HL-60 (cell line): ENCODE data around the gene PIN1.

Experiments
- DNase-seq, 2 experiments: peaks; one replicate each; pipeline ENCODE4 v3.0.0-alpha.2; 2010 to 2020; ENCODE audit warnings: low read depth in 1 of 2, low spot score in 1 of 2
- H3K27ac ChIP-seq: fragments of 250-450 bp; sonication (Bioruptor Pico); replicated peaks from 2 replicates; pipeline ENCODE4 v1.5.1; 2020; ENCODE audit warnings: mild to moderate bottlenecking, moderate library complexity
- H3K27me3 ChIP-seq: fragments of 250-450 bp; sonication (Bioruptor Pico); 2 replicates; pipeline ENCODE4 v1.5.1; 2021; ENCODE audit warnings: mild to moderate bottlenecking, moderate library complexity; ENCODE audit not compliant: insufficient read depth, poor library complexity, severe bottlenecking
- H3K4me3 ChIP-seq: replicated peaks from 2 replicates; pipeline ENCODE4 v1.5.1; 2011; ENCODE audit warnings: mild to moderate bottlenecking, control low read depth, low read length; ENCODE audit not compliant: insufficient read depth
- CTCF ChIP-seq: IDR thresholded peaks from one replicate; pipeline ENCODE4 v1.5.1; 2011; ENCODE audit warnings: low read length, control low read depth, inconsistent platforms; ENCODE audit not compliant: insufficient read depth
- GABPA ChIP-seq: IDR thresholded peaks from 2 replicates; pipeline ENCODE4 v1.6.1; 2012; ENCODE audit warnings: low read depth
- POLR2AphosphoS5 ChIP-seq: IDR thresholded peaks from 2 replicates; pipeline ENCODE4 v1.6.1; 2012; ENCODE audit warnings: low read depth
- SPI1 ChIP-seq: IDR thresholded peaks from 2 replicates; pipeline ENCODE4 v1.6.1; 2012; ENCODE audit warnings: low read depth, mild to moderate bottlenecking, borderline replicate concordance
- TF ChIP-seq, protein P1 (sequence below): IDR thresholded peaks from 2 replicates; pipeline ENCODE4 v1.6.1; 2012; ENCODE audit warnings: low read depth; ENCODE audit not compliant: insufficient replicate concordance

The PIN1 gene

GRCh38 chr19:9849791-9850190 is 14.7 kb downstream of the PIN1 start:
- no peak for DNase-seq
- TF ChIP-seq, protein P1, sequence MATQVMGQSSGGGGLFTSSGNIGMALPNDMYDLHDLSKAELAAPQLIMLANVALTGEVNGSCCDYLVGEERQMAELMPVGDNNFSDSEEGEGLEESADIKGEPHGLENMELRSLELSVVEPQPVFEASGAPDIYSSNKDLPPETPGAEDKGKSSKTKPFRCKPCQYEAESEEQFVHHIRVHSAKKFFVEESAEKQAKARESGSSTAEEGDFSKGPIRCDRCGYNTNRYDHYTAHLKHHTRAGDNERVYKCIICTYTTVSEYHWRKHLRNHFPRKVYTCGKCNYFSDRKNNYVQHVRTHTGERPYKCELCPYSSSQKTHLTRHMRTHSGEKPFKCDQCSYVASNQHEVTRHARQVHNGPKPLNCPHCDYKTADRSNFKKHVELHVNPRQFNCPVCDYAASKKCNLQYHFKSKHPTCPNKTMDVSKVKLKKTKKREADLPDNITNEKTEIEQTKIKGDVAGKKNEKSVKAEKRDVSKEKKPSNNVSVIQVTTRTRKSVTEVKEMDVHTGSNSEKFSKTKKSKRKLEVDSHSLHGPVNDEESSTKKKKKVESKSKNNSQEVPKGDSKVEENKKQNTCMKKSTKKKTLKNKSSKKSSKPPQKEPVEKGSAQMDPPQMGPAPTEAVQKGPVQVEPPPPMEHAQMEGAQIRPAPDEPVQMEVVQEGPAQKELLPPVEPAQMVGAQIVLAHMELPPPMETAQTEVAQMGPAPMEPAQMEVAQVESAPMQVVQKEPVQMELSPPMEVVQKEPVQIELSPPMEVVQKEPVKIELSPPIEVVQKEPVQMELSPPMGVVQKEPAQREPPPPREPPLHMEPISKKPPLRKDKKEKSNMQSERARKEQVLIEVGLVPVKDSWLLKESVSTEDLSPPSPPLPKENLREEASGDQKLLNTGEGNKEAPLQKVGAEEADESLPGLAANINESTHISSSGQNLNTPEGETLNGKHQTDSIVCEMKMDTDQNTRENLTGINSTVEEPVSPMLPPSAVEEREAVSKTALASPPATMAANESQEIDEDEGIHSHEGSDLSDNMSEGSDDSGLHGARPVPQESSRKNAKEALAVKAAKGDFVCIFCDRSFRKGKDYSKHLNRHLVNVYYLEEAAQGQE: no peak
- TF ChIP-seq GABPA: no peak
- no peak for TF ChIP-seq SPI1
- no peaks in the 10 kb centered on the region for H3K27me3 ChIP-seq
- no peak overlapping the region for H3K27ac ChIP-seq
- no peak overlapping the region for H3K4me3 ChIP-seq

- TF ChIP-seq, protein P1: no peak
- Histone ChIP-seq H3K27me3 (no peaks in the 10 kb centered on the region), H3K27ac (no peak overlapping the region), H3K4me3 (no peak overlapping the region)
- no peak for DNase-seq
Measured at GRCh38 chr19:9850235-9850959, 15.3 kb downstream of the PIN1 start.

DNA sequence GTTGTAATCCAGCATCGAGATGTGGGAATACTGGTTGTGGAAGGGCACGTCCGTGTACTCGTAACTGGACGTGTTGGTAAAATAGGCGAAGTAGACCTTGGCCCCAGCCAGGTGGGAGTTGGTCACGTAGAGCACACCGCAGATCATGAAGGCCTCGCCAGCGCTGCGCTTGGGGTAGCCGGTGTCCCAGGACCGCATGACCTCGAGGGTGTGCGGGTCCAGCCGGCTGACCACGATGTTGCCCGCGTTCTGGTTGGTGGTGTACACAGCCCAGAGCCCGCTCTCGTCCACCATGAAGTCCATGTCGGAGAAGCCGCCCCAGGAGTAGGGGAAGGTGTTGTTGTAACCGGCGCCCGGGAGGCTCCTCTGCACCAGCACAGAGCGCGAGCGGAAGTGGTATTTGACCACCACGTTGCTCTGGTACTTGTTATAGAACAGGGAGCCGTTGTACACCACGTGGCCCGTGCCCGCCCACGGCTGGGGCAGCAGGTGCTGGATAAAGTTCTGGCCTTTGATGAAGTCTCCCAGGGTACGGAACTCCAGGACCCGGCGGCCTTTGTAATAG is 19.2 kb downstream of the PIN1 start:
- H3K27ac ChIP-seq: no peak overlapping the region
- TF ChIP-seq, protein P1: no peak
- TF ChIP-seq CTCF (no peak), SPI1 (no peak), POLR2AphosphoS5 (no peak), GABPA (no peak)
- DNase-seq: no peak
- H3K27me3 ChIP-seq: no peaks in the 10 kb centered on the region
- no peak overlapping the region for H3K4me3 ChIP-seq

DNA sequence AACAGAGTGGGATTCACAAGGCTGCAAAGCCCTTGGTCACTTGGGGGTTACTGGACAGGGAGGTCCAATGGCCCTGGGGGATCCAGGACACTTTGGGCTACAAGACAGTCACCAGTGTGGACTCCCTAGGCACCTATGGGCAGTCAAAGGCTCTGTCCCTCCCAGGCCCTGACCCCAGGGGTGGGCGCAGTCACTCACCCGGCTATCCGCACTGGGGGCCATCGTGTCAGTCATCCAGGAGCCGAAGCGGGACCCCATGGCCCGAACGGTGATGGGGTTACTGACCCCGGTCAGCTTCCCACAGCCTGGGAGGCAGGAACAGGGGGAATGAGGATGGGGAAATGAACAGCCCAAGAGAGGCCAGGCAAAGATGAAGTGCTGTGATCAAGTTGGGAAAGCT is 21.5 kb downstream of the PIN1 start:
- Histone ChIP-seq H3K4me3 (no peak overlapping the region), H3K27me3 (no peaks in the 10 kb centered on the region), H3K27ac (no peak overlapping the region)
- no peak for TF ChIP-seq GABPA
- no peak for DNase-seq
